ENCODE data around the gene CLEC16A. TPM values are rescaled to one million over a fixed set of nuclear protein-coding genes. Genes with fewer than 3 reads are reported as not detected.
A peak's percentile ranks its signal among the peaks of the same experiment; 100 is the strongest.

CLEC16A gene
- total and polyA plus RNA-seq, 9 donors, result 11.5 to 18.3 (median 14.9) TPM

DNA sequence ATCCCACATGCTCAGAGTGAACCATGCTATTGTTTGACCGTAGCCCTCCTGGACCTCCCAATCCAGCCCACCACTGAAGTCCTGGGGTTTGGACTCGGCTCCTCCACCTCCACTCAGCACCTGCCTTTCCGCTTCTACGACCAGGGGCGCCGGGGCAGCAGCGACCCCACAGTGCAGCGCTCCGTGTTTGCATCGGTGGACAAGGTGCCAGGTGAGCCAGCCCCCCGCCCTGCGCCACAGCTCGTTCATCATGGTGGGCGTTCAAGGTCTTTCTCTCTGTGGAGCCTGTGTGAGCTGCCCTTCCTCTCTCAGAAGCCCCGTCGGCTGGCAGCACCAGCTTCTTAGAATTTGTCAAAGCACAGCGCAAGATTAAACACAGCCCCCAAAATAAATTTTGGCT lies 181.6 kb downstream of the CLEC16A start:
- Histone ChIP-seq H3K4me1 (ENCODE audit: control insufficient read depth, insufficient read depth, low read length) (peaks cover 16% of the 10 kb centered on the region), H3K27ac (ENCODE audit: low read length) (no peak overlapping the region), H3K36me3 (ENCODE audit: control insufficient read depth, insufficient read depth, low read length) (peaks cover 30% of the 10 kb centered on the region), H3K27me3 (ENCODE audit: control insufficient read depth, insufficient read depth, low read length) (no peaks in the 10 kb centered on the region), H3K4me3 (ENCODE audit: low read length) (no peak overlapping the region), H3K9me3 (replicated peaks; ENCODE audit: control insufficient read depth, low read depth, low read length) (no peaks in the 10 kb centered on the region)
- 94% methylated on average over 14 of the region's 17 CpGs for WGBS (ENCODE audit: insufficient coverage)
- no peak for DNase-seq

DNA sequence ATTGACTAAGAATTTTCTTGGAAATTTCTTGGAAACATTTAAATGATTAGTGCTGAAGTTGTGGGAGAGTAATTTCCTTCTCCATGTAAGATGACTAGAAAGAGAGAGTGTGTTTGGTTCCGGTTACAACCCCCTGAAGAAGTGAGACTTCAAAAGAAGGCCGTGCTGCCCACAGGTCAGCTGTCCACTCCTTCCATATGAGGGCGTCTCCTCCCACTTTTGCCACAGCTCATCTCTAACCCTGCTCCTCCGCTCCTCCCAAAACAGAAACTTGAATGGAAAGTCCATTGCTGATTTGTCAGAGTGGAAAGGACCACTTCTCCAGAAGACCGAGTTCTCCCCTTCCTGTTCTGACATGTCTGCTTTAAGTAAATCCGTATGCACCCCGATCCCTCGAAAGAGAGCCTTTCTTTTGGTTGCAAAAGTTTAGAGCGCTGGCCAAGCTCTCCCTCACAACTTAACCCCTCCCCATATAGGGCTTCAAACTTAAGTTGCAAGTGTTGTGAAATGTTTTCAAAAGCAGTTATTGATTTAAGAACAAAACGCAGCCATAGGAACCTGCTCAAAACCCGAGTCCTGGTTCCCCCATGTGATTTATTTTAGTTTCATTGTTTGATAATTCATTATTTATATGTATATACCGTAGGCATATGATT lies 182.2 kb downstream of the CLEC16A start:
- DNase-seq, result no peak
- 56% methylated on average over 2 of the region's 12 CpGs for WGBS (ENCODE audit: insufficient coverage)
- no peak overlapping the region for H3K4me3 ChIP-seq (ENCODE audit: low read length)
- H3K9me3 ChIP-seq (replicated peaks; ENCODE audit: control insufficient read depth, low read depth, low read length), result no peaks in the 10 kb centered on the region
- H3K27ac ChIP-seq (ENCODE audit: low read length), result no peak overlapping the region
- peaks cover 26% of the 10 kb centered on the region for H3K36me3 ChIP-seq (ENCODE audit: control insufficient read depth, insufficient read depth, low read length)
- no peaks in the 10 kb centered on the region for H3K27me3 ChIP-seq (ENCODE audit: control insufficient read depth, insufficient read depth, low read length)
- peaks cover 20% of the 10 kb centered on the region for H3K4me1 ChIP-seq (ENCODE audit: control insufficient read depth, insufficient read depth, low read length)

DNA sequence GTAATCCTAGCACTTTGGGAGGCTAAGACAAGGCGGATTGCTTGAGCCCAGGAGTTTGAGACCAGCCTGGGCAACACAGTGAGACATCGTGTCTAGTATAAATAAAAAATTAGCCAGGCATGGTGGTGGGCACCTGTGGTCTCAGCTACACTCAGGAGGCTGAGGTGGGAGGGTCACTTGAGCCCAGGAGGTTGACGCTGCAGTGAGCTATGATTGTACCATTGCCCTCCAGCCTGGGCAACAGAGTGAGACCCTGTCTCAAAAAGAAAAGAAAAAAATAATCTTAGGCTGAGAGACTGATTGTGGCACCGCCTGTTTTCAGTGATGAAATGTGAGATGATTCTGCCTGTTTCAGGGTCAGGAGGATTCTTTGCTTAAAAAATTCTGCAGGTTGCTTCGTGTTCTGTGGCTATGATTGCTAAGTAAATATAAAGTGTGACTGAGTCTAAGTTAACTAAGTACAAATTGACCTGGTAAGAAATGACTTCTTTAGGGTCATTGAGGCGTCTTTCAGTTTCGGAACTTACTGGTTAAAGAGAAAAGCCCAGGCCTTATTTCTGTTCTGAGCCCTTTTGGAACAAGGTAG lies 183.3 kb downstream of the CLEC16A start:
- no peak overlapping the region for H3K4me3 ChIP-seq (ENCODE audit: low read length)
- WGBS (ENCODE audit: insufficient coverage), result 79% methylated on average over 5 of the region's 7 CpGs
- H3K27me3 ChIP-seq (ENCODE audit: control insufficient read depth, insufficient read depth, low read length), result no peaks in the 10 kb centered on the region
- H3K36me3 ChIP-seq (ENCODE audit: control insufficient read depth, insufficient read depth, low read length), result peaks cover 26% of the 10 kb centered on the region
- H3K27ac ChIP-seq (ENCODE audit: low read length), result no peak overlapping the region
- DNase-seq, result no peak
- H3K9me3 ChIP-seq (replicated peaks; ENCODE audit: control insufficient read depth, low read depth, low read length), result no peaks in the 10 kb centered on the region
- peaks cover 26% of the 10 kb centered on the region for H3K4me1 ChIP-seq (ENCODE audit: control insufficient read depth, insufficient read depth, low read length)

DNA sequence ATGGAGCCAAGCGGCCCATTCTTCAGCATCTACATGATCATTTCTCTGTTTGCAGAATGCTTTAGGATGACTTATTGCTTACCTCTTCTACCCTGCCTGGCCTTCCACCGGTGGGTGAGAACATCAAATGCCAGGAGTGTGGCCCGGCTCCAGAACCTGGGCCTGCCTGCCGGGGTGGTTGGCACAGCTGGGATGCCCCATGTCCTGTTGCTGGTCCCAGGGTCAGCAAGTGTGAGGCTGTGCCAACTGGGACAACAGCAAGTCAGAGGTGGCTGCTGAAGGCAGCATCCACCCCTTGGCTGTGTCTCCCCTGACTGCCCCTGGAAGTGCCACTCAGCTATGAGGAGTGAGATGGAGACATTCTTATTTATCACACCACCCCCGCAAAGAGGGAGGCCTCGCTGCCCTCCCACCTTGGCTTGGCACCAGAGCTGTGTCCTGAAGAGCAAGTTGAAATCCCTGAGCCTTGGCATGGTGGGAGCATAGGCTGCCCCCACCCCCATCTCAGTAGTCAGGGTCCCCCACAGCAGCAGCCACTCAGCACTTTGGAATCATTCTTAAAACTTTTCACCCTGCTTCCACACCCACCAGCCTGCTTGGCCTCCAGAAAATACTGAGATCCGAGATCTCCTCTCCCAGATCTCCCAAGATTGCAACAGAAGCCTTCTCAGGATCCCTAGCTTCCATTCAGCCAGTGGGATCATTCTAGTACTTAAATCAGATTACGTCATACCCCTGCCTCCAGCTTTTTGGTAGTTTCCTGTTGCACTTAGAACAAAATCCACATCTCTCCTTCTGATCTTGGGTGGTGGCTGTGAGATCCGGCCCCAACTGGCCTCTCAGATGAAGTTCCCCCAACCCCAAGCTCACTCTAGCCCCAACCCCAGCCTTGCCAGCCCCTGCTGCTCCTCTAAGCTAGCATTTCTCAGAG lies 184.1 kb downstream of the CLEC16A start:
- Histone ChIP-seq H3K4me1 (ENCODE audit: control insufficient read depth, insufficient read depth, low read length) (peaks cover 33% of the 10 kb centered on the region), H3K4me3 (ENCODE audit: low read length) (no peak overlapping the region), H3K9me3 (replicated peaks; ENCODE audit: control insufficient read depth, low read depth, low read length) (no peaks in the 10 kb centered on the region), H3K36me3 (ENCODE audit: control insufficient read depth, insufficient read depth, low read length) (peaks cover 23% of the 10 kb centered on the region), H3K27me3 (ENCODE audit: control insufficient read depth, insufficient read depth, low read length) (no peaks in the 10 kb centered on the region), H3K27ac (ENCODE audit: low read length) (peak overlapping the region; percentile 85)
- 66% methylated on average over 7 of the region's 9 CpGs for WGBS (ENCODE audit: insufficient coverage)
- DNase-seq, result peak; percentile 85

- H3K4me3 ChIP-seq (ENCODE audit: low read length), result no peak overlapping the region
- WGBS (ENCODE audit: insufficient coverage), result no CpG with 5 or more reads among the region's 4 CpGs
- peaks cover 14% of the 10 kb centered on the region for H3K36me3 ChIP-seq (ENCODE audit: control insufficient read depth, insufficient read depth, low read length)
- H3K4me1 ChIP-seq (ENCODE audit: control insufficient read depth, insufficient read depth, low read length), result peaks cover 42% of the 10 kb centered on the region
- H3K9me3 ChIP-seq (replicated peaks; ENCODE audit: control insufficient read depth, low read depth, low read length), result no peaks in the 10 kb centered on the region
- H3K27me3 ChIP-seq (ENCODE audit: control insufficient read depth, insufficient read depth, low read length), result no peaks in the 10 kb centered on the region
- peak overlapping the region; percentile 85 for H3K27ac ChIP-seq (ENCODE audit: low read length)
- peak; percentile 96 for DNase-seq
Observed at GRCh38 chr16:11129378-11129781, 185.0 kb downstream of the CLEC16A start.

GRCh38 chr16:11130978-11131665 lies 186.8 kb downstream of the CLEC16A start:
- 83% methylated on average over 3 of the region's 8 CpGs for whole genome bisulfite sequencing (ENCODE audit: insufficient coverage)
- H3K9me3 ChIP-seq (replicated peaks; ENCODE audit: control insufficient read depth, low read depth, low read length), result no peaks in the 10 kb centered on the region
- peaks cover 58% of the 10 kb centered on the region for H3K4me1 ChIP-seq (ENCODE audit: control insufficient read depth, insufficient read depth, low read length)
- H3K27ac ChIP-seq (ENCODE audit: low read length), result no peak overlapping the region
- H3K4me3 ChIP-seq (ENCODE audit: low read length), result no peak overlapping the region
- H3K36me3 ChIP-seq (ENCODE audit: control insufficient read depth, insufficient read depth, low read length), result peaks cover 9% of the 10 kb centered on the region
- DNase-seq, result no peak
- no peaks in the 10 kb centered on the region for H3K27me3 ChIP-seq (ENCODE audit: control insufficient read depth, insufficient read depth, low read length)

DNA sequence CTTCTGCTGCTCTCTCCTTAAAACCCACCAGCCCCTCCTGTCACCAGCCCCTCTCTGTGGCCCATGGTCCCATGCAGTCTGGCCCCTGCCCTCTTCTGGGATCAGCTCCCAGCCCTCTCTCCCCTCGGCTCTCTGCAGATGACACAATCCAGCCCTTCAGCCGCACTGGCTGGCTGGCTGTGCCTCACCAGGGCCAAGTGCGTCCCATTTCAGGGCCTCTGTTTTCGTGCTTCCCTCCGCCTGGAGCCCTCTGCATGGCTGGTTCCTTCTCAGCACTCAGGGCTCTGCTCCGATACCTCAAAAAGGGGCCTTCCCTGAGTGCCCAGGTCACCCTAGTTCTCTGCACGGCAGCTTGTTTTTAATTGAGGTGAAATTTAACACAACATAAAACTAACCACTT lies 187.3 kb downstream of the CLEC16A start:
- H3K27ac ChIP-seq (ENCODE audit: low read length), result no peak overlapping the region
- DNase-seq, result no peak
- WGBS (ENCODE audit: insufficient coverage), result 54% methylated on average over 5 of the region's 7 CpGs

DNA sequence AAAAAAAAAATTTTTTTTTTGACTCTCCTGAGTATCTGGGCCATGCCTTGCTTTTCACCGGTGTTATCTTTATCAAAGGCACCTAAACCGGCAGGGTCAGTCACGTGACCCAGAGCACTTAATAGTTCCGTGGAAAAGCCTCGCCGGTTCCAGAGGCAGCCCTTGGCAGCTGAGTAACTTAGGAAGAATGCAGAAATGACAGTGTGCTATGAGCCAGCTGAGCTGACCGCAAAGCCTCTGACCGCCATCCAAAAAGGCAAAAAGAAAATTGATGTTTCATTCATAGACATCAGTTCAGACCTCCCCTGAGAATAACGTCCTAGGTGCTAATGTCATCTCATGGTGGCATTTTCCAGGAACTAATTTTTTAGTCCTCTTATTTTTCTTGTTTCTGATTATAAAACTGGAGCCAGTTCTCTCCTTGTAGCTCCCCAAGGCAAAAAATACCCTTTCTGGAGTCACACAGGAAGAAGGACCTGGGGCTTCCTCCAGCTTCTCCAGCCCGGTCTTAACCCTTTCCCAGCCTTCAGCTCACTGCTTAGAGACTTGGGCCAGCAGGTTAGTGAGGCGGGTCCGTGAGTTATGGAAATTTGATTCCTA lies 189.1 kb downstream of the CLEC16A start:
- H3K9me3 ChIP-seq (replicated peaks; ENCODE audit: control insufficient read depth, low read depth, low read length), result no peaks in the 10 kb centered on the region
- peak; percentile 93 for DNase-seq
- H3K36me3 ChIP-seq (ENCODE audit: control insufficient read depth, insufficient read depth, low read length), result peaks cover 4% of the 10 kb centered on the region
- no peak overlapping the region for H3K4me3 ChIP-seq (ENCODE audit: low read length)
- H3K27me3 ChIP-seq (ENCODE audit: control insufficient read depth, insufficient read depth, low read length), result no peaks in the 10 kb centered on the region
- peak overlapping the region; percentile 62 for H3K27ac ChIP-seq (ENCODE audit: low read length)
- 16% methylated on average over 7 of the region's 12 CpGs for WGBS (ENCODE audit: insufficient coverage)
- peaks cover 59% of the 10 kb centered on the region for H3K4me1 ChIP-seq (ENCODE audit: control insufficient read depth, insufficient read depth, low read length)

More for the DNA sequence above, 187.3 kb downstream of the CLEC16A start:
- H3K9me3 ChIP-seq (replicated peaks; ENCODE audit: control insufficient read depth, low read depth, low read length), result no peaks in the 10 kb centered on the region
- peaks cover 62% of the 10 kb centered on the region for H3K4me1 ChIP-seq (ENCODE audit: control insufficient read depth, insufficient read depth, low read length)
- H3K4me3 ChIP-seq (ENCODE audit: low read length), result no peak overlapping the region
- peaks cover 5% of the 10 kb centered on the region for H3K36me3 ChIP-seq (ENCODE audit: control insufficient read depth, insufficient read depth, low read length)
- no peaks in the 10 kb centered on the region for H3K27me3 ChIP-seq (ENCODE audit: control insufficient read depth, insufficient read depth, low read length)

DNA sequence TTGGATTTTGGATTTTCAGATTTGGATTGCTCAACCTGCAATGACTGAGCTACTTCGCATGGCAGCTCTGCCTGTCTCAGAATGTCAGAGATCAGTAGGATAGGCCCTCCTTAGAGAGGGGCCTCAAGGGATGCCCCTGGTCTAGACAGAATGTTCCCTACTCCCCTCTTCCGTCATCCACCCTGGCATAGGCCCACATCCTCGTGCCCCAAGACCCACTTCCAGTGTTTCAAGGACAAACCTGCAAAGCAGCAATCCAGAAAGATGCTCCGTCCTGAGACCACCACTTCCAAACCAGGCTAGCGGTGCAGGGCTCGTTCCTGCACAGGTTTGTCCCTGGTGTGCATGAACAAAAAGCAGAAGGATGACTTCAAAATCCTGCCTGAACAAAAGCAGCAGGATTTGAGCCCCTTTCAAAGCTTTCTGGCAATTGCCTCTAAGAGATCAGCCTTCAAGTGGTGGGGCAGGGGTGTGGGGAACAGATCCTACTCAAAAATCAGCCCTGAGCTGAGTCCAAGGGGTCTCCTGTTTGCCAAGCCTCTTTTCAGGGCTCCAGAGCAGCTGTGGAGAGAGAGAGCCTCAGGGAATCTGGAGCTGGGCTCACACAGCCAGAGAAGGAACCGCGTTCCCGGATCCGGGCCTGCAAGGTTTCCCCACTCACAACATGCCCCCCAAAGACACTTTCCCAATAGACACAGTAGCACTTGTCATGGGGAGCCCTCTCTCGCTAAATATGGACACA lies 190.5 kb downstream of the CLEC16A start:
- peak; percentile 86 for DNase-seq
- Histone ChIP-seq H3K36me3 (ENCODE audit: control insufficient read depth, insufficient read depth, low read length) (peaks cover 4% of the 10 kb centered on the region), H3K4me3 (ENCODE audit: low read length) (no peak overlapping the region), H3K27ac (ENCODE audit: low read length) (peak overlapping the region; percentile 51), H3K27me3 (ENCODE audit: control insufficient read depth, insufficient read depth, low read length) (no peaks in the 10 kb centered on the region), H3K9me3 (replicated peaks; ENCODE audit: control insufficient read depth, low read depth, low read length) (no peaks in the 10 kb centered on the region), H3K4me1 (ENCODE audit: control insufficient read depth, insufficient read depth, low read length) (peaks cover 55% of the 10 kb centered on the region)
- WGBS (ENCODE audit: insufficient coverage), result 67% methylated on average over 5 of the region's 11 CpGs

All from muscle of leg (tissue), 11 donors.